WI38 (cell line): Measurements from ENCODE around the gene GRID1.
"Not testable (repeated sequence)": the region's sequence is repeated elsewhere in the genome, so short reads cannot be mapped to it uniquely, and the experiment has no call there.

Source experiments
- H3K4me3 ChIP-seq: 2 replicates; pipeline ENCODE4 v1.5.1; 2011; ENCODE audit warnings: low read depth, mild to moderate bottlenecking, control low read depth, low read length
- CTCF ChIP-seq: IDR thresholded peaks from 2 replicates; pipeline ENCODE4 v1.5.1; 2012; ENCODE audit warnings: low read depth, mild to moderate bottlenecking, control low read depth, low read length

The GRID1 gene

GRCh38 chr10:85961479-85962067 lies 405.0 kb downstream of the GRID1 start:
- H3K4me3 ChIP-seq, result no peak overlapping the region
- no peak for TF ChIP-seq CTCF

- no peak overlapping the region for H3K4me3 ChIP-seq
- no peak for TF ChIP-seq CTCF
Observed at GRCh38 chr10:85961073-85961472, 405.5 kb downstream of the GRID1 start.

GRCh38 chr10:85959239-85959638 lies 407.4 kb downstream of the GRID1 start:
- TF ChIP-seq CTCF, result no peak

GRCh38 chr10:85950921-85951320 lies 415.7 kb downstream of the GRID1 start:
- no peak for TF ChIP-seq CTCF
- H3K4me3 ChIP-seq, result no peak overlapping the region

More at GRCh38 chr10:85959239-85959638, 407.4 kb downstream of the GRID1 start:
- H3K4me3 ChIP-seq, result no peak overlapping the region

GRCh38 chr10:85946713-85947326 lies 419.8 kb downstream of the GRID1 start:
- no peak overlapping the region for H3K4me3 ChIP-seq
- no peak for TF ChIP-seq CTCF

- TF ChIP-seq CTCF, result no peak
- no peak overlapping the region for H3K4me3 ChIP-seq
Observed at GRCh38 chr10:85936161-85936560, 430.4 kb downstream of the GRID1 start.

- no peak for TF ChIP-seq CTCF
- no peak overlapping the region for H3K4me3 ChIP-seq
Observed at GRCh38 chr10:85934586-85934985, 432.0 kb downstream of the GRID1 start.

- not testable (repeated sequence) for H3K4me3 ChIP-seq
Observed at GRCh38 chr10:85929993-85930392, 436.6 kb downstream of the GRID1 start.
